Activated CD8-positive, alpha-beta memory T cell treated with anti-CD3 and anti-CD28 coated beads, Interleukin-2, amount 50 U/mL, for 4 hours (primary cell): ENCODE results near the gene SLC4A2.
A peak's percentile ranks its signal among the peaks of the same experiment; 100 is the strongest.

Source experiments
- DNase-seq: peaks from one replicate; pipeline ENCODE4 v3.0.0-alpha.2; 2020

The SLC4A2 gene

GRCh38 chr7:151064454-151064853 lies 5.1 kb downstream of the SLC4A2 start:
- no peak for DNase-seq

- DNase-seq = no peak
Observed at GRCh38 chr7:151064993-151065392, 5.6 kb downstream of the SLC4A2 start.

GRCh38 chr7:151065516-151065915 lies 6.1 kb downstream of the SLC4A2 start:
- no peak for DNase-seq

GRCh38 chr7:151066273-151066974 lies 7.0 kb downstream of the SLC4A2 start:
- DNase-seq = no peak

DNA sequence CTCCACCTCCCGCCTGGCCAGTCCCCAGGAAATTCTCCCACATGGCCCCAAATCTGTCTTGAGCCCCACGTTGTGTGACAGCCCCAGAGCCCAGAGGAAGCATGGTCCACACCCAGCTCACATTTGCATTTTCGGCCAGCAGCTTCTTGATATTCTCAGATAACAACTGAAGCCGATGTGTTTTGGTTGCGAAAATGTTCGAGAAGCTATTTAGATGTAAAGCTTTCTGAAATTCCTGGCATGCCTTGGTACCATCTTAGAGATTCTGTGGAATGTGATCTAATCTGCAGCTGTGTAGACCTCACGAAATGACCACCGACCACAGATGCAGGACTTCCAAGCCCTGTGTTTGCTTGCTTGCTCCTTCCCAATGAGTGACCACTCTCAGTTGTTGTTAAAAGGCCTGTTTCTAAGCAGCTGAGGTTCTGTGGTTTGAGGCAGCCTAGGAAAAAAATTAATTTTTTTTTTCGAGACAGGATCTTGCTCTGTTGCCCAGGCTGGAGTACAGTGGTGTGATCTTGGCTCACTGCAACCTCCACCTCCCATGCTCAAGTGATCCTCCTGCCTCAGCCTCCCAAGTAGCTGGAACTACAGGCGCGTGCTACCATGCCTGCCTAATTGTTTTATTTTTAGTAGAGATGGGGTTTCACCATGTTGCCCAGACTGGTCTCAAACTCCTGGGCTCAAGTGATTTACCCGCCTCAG lies 8.8 kb downstream of the SLC4A2 start:
- DNase-seq = no peak

- no peak for DNase-seq
Observed at GRCh38 chr7:151069841-151070573, 10.6 kb downstream of the SLC4A2 start.

DNA sequence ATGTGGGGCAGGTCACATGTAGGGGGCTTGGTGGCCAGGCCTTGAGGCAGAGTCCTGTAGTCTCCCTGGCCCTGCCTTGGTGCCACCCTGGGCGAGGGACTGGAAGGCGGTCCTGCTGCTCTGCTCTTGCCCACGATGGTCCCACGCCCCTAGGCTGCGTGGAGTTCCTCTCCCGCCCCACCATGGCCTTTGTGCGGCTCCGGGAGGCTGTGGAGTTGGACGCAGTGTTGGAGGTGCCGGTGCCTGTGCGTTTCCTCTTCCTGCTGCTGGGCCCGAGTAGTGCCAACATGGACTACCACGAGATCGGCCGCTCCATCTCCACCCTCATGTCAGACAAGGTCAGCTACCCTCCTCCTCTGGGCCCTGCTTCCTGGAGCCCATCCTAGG lies 11.2 kb downstream of the SLC4A2 start:
- DNase-seq = no peak

GRCh38 chr7:151071032-151071866 lies 11.9 kb downstream of the SLC4A2 start:
- DNase-seq = no peak

DNA sequence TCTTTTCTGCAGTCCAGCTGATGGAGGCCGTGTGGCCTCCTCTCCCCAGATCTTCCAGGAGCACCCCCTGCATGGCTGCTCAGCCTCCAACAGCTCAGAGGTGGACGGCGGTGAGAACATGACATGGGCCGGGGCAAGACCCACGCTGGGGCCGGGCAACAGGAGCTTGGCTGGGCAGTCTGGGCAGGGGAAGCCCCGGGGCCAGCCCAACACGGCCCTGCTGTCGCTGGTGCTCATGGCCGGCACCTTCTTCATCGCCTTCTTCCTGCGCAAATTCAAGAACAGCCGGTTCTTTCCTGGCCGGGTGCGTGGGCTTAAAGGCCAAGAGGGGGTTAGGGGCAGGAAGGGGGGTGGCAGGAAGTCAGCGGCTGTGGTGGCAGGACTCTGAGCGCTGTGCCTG lies 14.6 kb downstream of the SLC4A2 start:
- no peak for DNase-seq

GRCh38 chr7:151074817-151075661 lies 15.7 kb downstream of the SLC4A2 start:
- DNase-seq = no peak

DNA sequence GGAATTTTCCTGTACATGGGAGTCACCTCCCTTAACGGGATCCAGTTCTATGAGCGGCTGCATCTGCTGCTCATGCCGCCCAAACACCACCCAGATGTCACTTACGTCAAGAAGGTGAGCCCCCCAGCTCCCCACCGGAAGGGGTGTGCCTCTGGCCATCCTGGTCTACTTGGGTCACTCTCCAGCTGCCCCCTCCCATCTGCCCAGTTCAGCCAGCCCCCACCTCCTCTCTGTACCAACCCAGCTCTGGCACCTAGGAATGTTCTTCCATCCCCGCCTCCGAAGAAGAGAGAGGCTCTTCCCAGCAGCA lies 16.2 kb downstream of the SLC4A2 start:
- DNase-seq = no peak

- no peak for DNase-seq
Observed at GRCh38 chr7:151075978-151076426, 16.6 kb downstream of the SLC4A2 start.

DNA sequence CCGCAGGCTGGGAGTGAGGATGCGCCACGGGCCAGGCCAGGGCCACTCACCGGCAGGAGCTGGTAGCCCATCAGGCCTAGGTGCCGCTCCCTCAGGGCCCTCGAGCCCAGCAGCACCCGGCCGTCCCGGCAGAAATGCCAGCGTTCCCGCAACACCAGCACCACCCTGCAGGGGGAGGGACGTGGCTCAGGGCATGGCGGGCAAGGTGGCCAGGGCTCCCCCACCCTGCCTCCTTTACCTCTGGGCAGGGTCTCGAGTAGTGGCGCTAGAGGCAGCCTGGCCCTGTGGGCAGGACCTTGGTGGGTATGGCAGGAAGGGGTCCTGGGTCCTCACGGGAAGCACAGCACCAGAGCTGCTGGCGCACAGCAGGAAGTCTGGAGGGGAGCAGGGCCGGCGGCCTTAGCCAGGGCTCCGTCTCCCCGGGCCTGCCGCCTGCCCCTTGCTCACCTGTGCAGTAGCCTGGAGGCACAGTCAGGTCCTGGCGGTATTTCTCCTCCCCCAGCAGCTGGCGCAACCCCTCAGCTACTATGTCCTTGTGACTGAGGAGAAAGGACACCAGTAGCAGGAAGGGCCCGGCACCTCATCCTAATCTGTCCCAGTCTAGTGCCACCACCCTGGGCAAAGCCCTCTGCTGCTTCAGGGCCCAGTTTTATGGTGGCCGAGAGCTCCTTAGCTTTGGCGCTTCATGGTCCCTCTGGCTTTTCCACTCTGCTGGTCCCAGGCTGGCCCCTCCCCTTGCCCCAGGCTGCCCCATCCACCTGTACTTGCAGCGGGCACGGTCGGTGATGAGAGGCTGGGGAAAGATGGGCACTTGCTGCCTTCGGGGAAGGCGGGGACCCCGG lies 17.7 kb downstream of the SLC4A2 start:
- DNase-seq = no peak

- no peak for DNase-seq
Observed at GRCh38 chr7:151077705-151078232, 18.4 kb downstream of the SLC4A2 start.

- no peak for DNase-seq
Observed at GRCh38 chr7:151078233-151079040, 19.0 kb downstream of the SLC4A2 start.

- no peak for DNase-seq
Observed at GRCh38 chr7:151079199-151079910, 20.0 kb downstream of the SLC4A2 start.

DNA sequence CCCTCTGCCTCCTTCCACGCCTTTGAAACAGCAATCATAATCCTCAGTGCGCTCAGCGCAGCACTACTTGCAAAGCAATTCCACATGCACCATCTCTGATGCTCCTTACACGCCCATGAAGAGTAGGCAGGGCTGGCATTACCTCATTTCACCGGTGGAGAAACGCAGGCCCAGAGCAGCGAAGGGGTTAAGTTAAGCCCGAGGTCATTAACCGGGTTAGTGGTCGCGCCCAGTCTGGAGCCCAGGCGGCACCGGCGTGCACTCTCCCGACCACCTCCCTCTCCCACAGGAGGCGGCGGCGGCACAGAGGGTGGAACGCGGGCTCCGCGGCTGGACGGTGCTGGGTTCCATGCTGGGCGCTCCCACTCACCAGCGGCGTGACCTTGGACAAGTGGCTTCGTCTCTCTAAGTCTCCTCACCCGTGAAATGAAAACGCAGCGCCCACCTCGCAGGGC lies 20.7 kb downstream of the SLC4A2 start:
- no peak for DNase-seq

DNA sequence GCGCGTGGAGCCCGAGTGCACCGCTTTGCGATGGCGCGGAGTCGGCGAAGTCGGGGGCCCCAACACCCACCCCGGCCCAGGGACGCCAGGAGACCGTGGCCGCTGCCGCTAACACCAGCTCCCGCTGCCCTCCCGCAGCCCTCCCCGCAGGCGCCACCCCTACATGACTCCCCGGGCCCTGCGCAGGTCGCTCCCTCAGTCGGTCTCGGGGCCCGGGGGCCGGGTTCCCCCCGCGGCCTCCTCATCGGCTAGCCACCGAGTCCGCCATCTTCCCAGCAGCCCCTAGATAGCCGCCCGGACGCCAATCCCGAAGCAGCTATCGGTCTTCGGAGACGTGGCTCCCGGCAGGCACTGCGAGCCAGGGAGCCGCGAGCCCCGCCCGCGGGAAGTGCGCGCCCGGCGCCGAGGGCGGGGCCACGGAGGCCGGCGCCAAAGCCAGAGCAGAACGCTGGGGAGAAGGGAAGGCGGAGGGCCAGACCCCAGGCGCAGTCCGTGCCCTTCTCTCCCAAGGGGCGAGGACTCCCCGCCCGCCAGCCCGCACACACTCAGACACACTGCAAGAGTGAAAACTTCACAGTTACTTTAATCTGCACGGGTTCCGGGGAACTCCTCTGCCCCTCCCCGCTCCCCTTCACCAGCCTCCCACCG lies 21.3 kb downstream of the SLC4A2 start, which contains the start of gene FASTK:
TSS of gene FASTK (minus strand) at position 288 of the 648 bp plus-strand sequence. CDS start at position 245, 43 bp downstream.
- peak; percentile 83 for DNase-seq
